ENCODE measurements around the gene PREPL.
A peak's percentile ranks its signal among the peaks of the same experiment; 100 is the strongest.
"Not testable (repeated sequence)": the region's sequence is repeated elsewhere in the genome, so short reads cannot be mapped to it uniquely, and the experiment has no call there.

PREPL gene

GRCh38 chr2:44361330-44362206 lies at the start of gene PREPL, which contains the start of gene CAMKMT:
TSS of gene PREPL (minus strand) at chr2:44361494. CDS start at chr2:44346342, 15,152 bp downstream.
TSS of gene CAMKMT (plus strand) at chr2:44361947.
- peak; percentile 97 to 98 for DNase-seq

GRCh38 chr2:44398243-44398897 lies 37.1 kb upstream of the PREPL start:
- DNase-seq, result no peak

- DNase-seq, result no peak
Observed at GRCh38 chr2:44397447-44398175, 36.3 kb upstream of the PREPL start.

GRCh38 chr2:44392338-44392943 lies 31.1 kb upstream of the PREPL start:
- DNase-seq, result peak; percentile 39 to 69

GRCh38 chr2:44389895-44390294 lies 28.6 kb upstream of the PREPL start:
- no peak for DNase-seq

- no peak for DNase-seq
Observed at GRCh38 chr2:44388877-44389276, 27.6 kb upstream of the PREPL start.

- not testable (repeated sequence) for DNase-seq
Observed at GRCh38 chr2:44385226-44385625, 23.9 kb upstream of the PREPL start.

GRCh38 chr2:44377486-44377885 lies 16.2 kb upstream of the PREPL start:
- DNase-seq, result no peak

GRCh38 chr2:44372246-44372645 lies 11.0 kb upstream of the PREPL start:
- no peak for DNase-seq

GRCh38 chr2:44371445-44371844 lies 10.2 kb upstream of the PREPL start:
- no peak for DNase-seq

- no peak for DNase-seq
Observed at GRCh38 chr2:44369392-44369791, 8.1 kb upstream of the PREPL start.

- no peak for DNase-seq
Observed at GRCh38 chr2:44367591-44367990, 6.3 kb upstream of the PREPL start.

- no peak for DNase-seq
Observed at GRCh38 chr2:44364604-44365003, 3.3 kb upstream of the PREPL start.

GRCh38 chr2:44362207-44363015 lies 1.1 kb upstream of the PREPL start:
- DNase-seq, result peak; percentile 27 to 76

GRCh38 chr2:44360749-44361329 lies 455 bp downstream of the PREPL start:
- peak; percentile 38 to 72 for DNase-seq

- peak; percentile 20 to 64 for DNase-seq
Observed at GRCh38 chr2:44358503-44358902, 2.8 kb downstream of the PREPL start.

- DNase-seq, result no peak
Observed at GRCh38 chr2:44354761-44355160, 6.5 kb downstream of the PREPL start.

- no peak for DNase-seq
Observed at GRCh38 chr2:44352510-44352909, 8.8 kb downstream of the PREPL start.

- DNase-seq, result no peak
Observed at GRCh38 chr2:44351676-44352075, 9.6 kb downstream of the PREPL start.

- DNase-seq, result no peak
Observed at GRCh38 chr2:44351088-44351487, 10.2 kb downstream of the PREPL start.

- no peak for DNase-seq
Observed at GRCh38 chr2:44349506-44349905, 11.8 kb downstream of the PREPL start.

GRCh38 chr2:44348400-44348799 lies 12.9 kb downstream of the PREPL start:
- no peak for DNase-seq

Data from NCI-H524 (cell line).